IMR-90 (cell line): ENCODE measurements around the gene NOTO. TPM values are rescaled to one million over a fixed set of nuclear protein-coding genes. Genes with fewer than 3 reads are reported as not detected.
A peak's percentile ranks its signal among the peaks of the same experiment; 100 is the strongest.

Experiments used
- ATAC-seq: fragments of 200-7000 bp; cut with Tn5 transposase; 2 replicates; pipeline ENCODE4 v1.9.1; 2020; ENCODE audit warnings: low read depth, mild to moderate bottlenecking, moderate library complexity
- BruUV-seq: library from RNA; stranded (reverse); fragments of 400-500 nt; replicated peaks from 2 replicates; lab custom pipeline; 2021; lab: Mats Ljungman, UMichigan
- CTCF ChIA-PET: fragments of 300-600 bp; formaldehyde crosslinking; extraction: SDS; loops from one replicate; lab custom pipeline; 2021; ENCODE audit warnings: antibody characterized with exemption; lab: Yijun Ruan, JAX
- POLR2A ChIA-PET: fragments of 300-600 bp; sonication (Branson Sonifier 250); formaldehyde crosslinking; loops from one replicate; lab custom pipeline; 2022; ENCODE audit warnings: antibody characterized with exemption; ENCODE audit not compliant: unreplicated experiment; lab: Charles Lee
- DNase-seq: peaks from one replicate; pipeline ENCODE4 v3.0.0; 2013
- H2AFZ ChIP-seq: replicated peaks from 2 replicates; pipeline ENCODE3; 2013; ENCODE audit warnings: low read length, mild to moderate bottlenecking; ENCODE audit not compliant: poor library complexity
- H2AK5ac ChIP-seq: 2 replicates; pipeline ENCODE4 v1.6.1; 2013; ENCODE audit warnings: low read depth, low read length, inconsistent platforms
- H2AK9ac ChIP-seq: replicated peaks from 2 replicates; pipeline ENCODE3; 2013; ENCODE audit warnings: mild to moderate bottlenecking, low read depth, low read length, moderate library complexity; ENCODE audit not compliant: poor library complexity
- H2BK120ac ChIP-seq: 2 replicates; pipeline ENCODE4 v1.6.1; 2013; ENCODE audit warnings: low read depth, low read length, inconsistent platforms
- H2BK15ac ChIP-seq: 3 replicates; pipeline ENCODE4 v1.6.1; 2013; ENCODE audit warnings: low read depth, low read length, inconsistent platforms
- H2BK20ac ChIP-seq: 2 replicates; pipeline ENCODE4 v1.6.1; 2013; ENCODE audit warnings: low read depth, mild to moderate bottlenecking, inconsistent platforms, low read length, moderate library complexity
- H2BK5ac ChIP-seq: 2 replicates; pipeline ENCODE4 v1.6.1; 2013; ENCODE audit warnings: mild to moderate bottlenecking, low read depth, low read length, inconsistent platforms; ENCODE audit not compliant: poor library complexity, severe bottlenecking
- H3K14ac ChIP-seq: replicated peaks from 2 replicates; pipeline ENCODE4 v1.6.1; 2013; ENCODE audit warnings: low read depth, low read length, inconsistent platforms
- H3K18ac ChIP-seq: 2 replicates; pipeline ENCODE4 v1.6.1; 2013; ENCODE audit warnings: low read depth, low read length, control low read depth
- H3K23ac ChIP-seq: 2 replicates; pipeline ENCODE4 v1.6.1; 2013; ENCODE audit warnings: low read depth, low read length, inconsistent platforms
- H3K27ac ChIP-seq: 2 replicates; pipeline ENCODE4 v1.5.1; 2013; ENCODE audit warnings: mild to moderate bottlenecking, control low read depth, low read length; ENCODE audit not compliant: insufficient read depth
- H3K27me3 ChIP-seq: 2 replicates; pipeline ENCODE4 v1.6.1; 2013; ENCODE audit warnings: low read length; ENCODE audit not compliant: control insufficient read depth, insufficient read depth
- H3K36me3 ChIP-seq: 2 replicates; pipeline ENCODE4 v1.6.1; 2013; ENCODE audit warnings: low read length, mixed read lengths; ENCODE audit not compliant: control insufficient read depth, insufficient read depth
- H3K4ac ChIP-seq: 2 replicates; pipeline ENCODE4 v1.6.1; 2013; ENCODE audit warnings: low read depth, low read length, inconsistent platforms
- H3K4me1 ChIP-seq: 2 replicates; pipeline ENCODE4 v1.6.1; 2013; ENCODE audit warnings: low read length, mixed read lengths; ENCODE audit not compliant: control insufficient read depth, insufficient read depth
- H3K4me2 ChIP-seq: 2 replicates; pipeline ENCODE4 v1.6.1; 2013; ENCODE audit warnings: low read depth, mild to moderate bottlenecking, control low read depth, low read length, moderate library complexity
- H3K4me3 ChIP-seq: 2 replicates; pipeline ENCODE4 v1.5.1; 2013; ENCODE audit warnings: low read depth, mild to moderate bottlenecking, control low read depth, low read length, moderate library complexity; ENCODE audit not compliant: insufficient read depth
- H3K56ac ChIP-seq: 2 replicates; pipeline ENCODE4 v1.6.1; 2013; ENCODE audit warnings: low read length, inconsistent platforms; ENCODE audit not compliant: insufficient read depth; ENCODE audit errors: extremely low read depth
- H3K79me1 ChIP-seq, 2 experiments: 2 replicates each; pipeline ENCODE4 v1.6.1; 2013; ENCODE audit warnings: low read length in 2 of 2, inconsistent platforms in 1 of 2, low read depth in 1 of 2
- H3K9ac ChIP-seq: 2 replicates; pipeline ENCODE4 v1.6.1; 2013; ENCODE audit warnings: low read depth, low read length, control low read depth
- H3K9me1 ChIP-seq: 2 replicates; pipeline ENCODE4 v1.6.1; 2013; ENCODE audit warnings: low read length, inconsistent platforms; ENCODE audit not compliant: insufficient read depth
- H3K9me3 ChIP-seq: 2 replicates; pipeline ENCODE4 v1.6.1; 2013; ENCODE audit warnings: low read length; ENCODE audit not compliant: control insufficient read depth, insufficient read depth
- H4K20me1 ChIP-seq: 2 replicates; pipeline ENCODE4 v1.6.1; 2013; ENCODE audit warnings: low read length, inconsistent platforms; ENCODE audit not compliant: insufficient read depth
- H4K5ac ChIP-seq: 2 replicates; pipeline ENCODE4 v1.6.1; 2013; ENCODE audit warnings: mild to moderate bottlenecking, low read depth, low read length, control low read depth
- H4K8ac ChIP-seq, 2 experiments: 2 replicates each; pipeline ENCODE4 v1.6.1; 2013; ENCODE audit warnings: low read depth in 2 of 2, low read length in 2 of 2, control low read depth in 1 of 2, inconsistent platforms in 1 of 2
- H4K91ac ChIP-seq: 2 replicates; pipeline ENCODE4 v1.6.1; 2013; ENCODE audit warnings: low read depth, low read length, inconsistent platforms; ENCODE audit not compliant: insufficient read depth
- BHLHE40 ChIP-seq: fragments of 150-350 bp; IDR thresholded peaks from 2 replicates; pipeline ENCODE4 v1.6.1; 2016; ENCODE audit warnings: mild to moderate bottlenecking, low read depth, low read length
- FOS ChIP-seq: fragments of 150-350 bp; IDR thresholded peaks from 2 replicates; pipeline ENCODE4 v1.6.1; 2016; ENCODE audit warnings: low read depth, low read length
- MAZ ChIP-seq: IDR thresholded peaks from 2 replicates; pipeline ENCODE4 v1.6.1; 2012; ENCODE audit warnings: low read depth, mild to moderate bottlenecking, low read length, improper control_type of control experiment, moderate library complexity, borderline replicate concordance
- MXI1 ChIP-seq: IDR thresholded peaks from 2 replicates; pipeline ENCODE4 v1.6.1; 2012; ENCODE audit warnings: low read depth, mild to moderate bottlenecking, low read length, moderate library complexity, borderline replicate concordance
- POLR2A ChIP-seq: IDR thresholded peaks from 2 replicates; pipeline ENCODE4 v1.6.1; 2012; ENCODE audit warnings: mild to moderate bottlenecking, low read depth, low read length
- USF2 ChIP-seq: fragments of 150-350 bp; IDR thresholded peaks from 2 replicates; pipeline ENCODE4 v1.6.1; 2017; ENCODE audit warnings: mild to moderate bottlenecking, antibody characterized with exemption, low read length, low read depth
- WGBS, 2 experiments: methylation state at CpG; one replicate each; pipeline versions ENCODE4 v1.1.5 to v1.1.7; 2013; ENCODE audit warnings: missing lambda C conversion rate in 2 of 2; ENCODE audit not compliant: insufficient read length in 1 of 2; ENCODE audit errors: extremely low coverage in 2 of 2; 5-methylcytosine and 5-hydroxymethylcytosine counted together
- dilution Hi-C: fragments of 300-500 bp; cut with HindIII; formaldehyde crosslinking; loops from one replicate; pipeline ENCODE4 v1.14.3; 2018; ENCODE audit warnings: low sequenced_read_pairs; ENCODE audit not compliant: unreplicated experiment
- in situ Hi-C: fragments of 300-500 bp; cut with MboI; formaldehyde crosslinking; loops from 3 replicates; pipeline ENCODE4 v1.14.3; 2019; ENCODE audit warnings: low sequenced_read_pairs, inconsistent platforms, mixed read lengths
- intact Hi-C: fragments of 100-400 bp; cut with micrococcal nuclease; formaldehyde crosslinking; loops from 2 replicates; pipeline ENCODE4 v1.10.0; 2022
- polyA plus RNA-seq, 3 experiments: library from polyadenylated mRNA; depleted of rRNA; stranded (reverse); fragments of >200 nt; gene quantifications; 2 replicates each; pipeline ENCODE4 v1.2.3, GENCODE V29; 2012; ENCODE audit warnings: low replicate concordance in 1 of 3
- total RNA-seq: library from RNA; depleted of rRNA; stranded (reverse); fragments of >200 nt; gene quantifications from 2 replicates; pipeline ENCODE4 v1.2.3, GENCODE V29; 2012

NOTO gene
- total and polyA plus RNA-seq, 2 of the 4 experiments (the other 2 are of a cell fraction) = not detected

- no peaks in the 10 kb centered on the region for H3K9me3 ChIP-seq
- peaks cover 9% of the 10 kb centered on the region for H3K9me1 ChIP-seq
- H3K23ac ChIP-seq = peak within 1 kb of the TSS; percentile 91
- peak within 1 kb of the TSS; percentile 86 for H3K4ac ChIP-seq
- H3K4me1 ChIP-seq = peaks cover 5% of the 10 kb centered on the region; the same call in 1 of the 2 replicates
- CTCF ChIA-PET = no interaction called here
- H4K8ac ChIP-seq = peak within 1 kb of the TSS; percentile 87 to 98
- no peaks in the 10 kb centered on the region; the same call in 1 of the 2 replicates for H3K36me3 ChIP-seq
- peak within 1 kb of the TSS; percentile 96 for H2AK9ac ChIP-seq
- H2BK20ac ChIP-seq = no peak within 1 kb of the TSS
- H2AK5ac ChIP-seq = peak within 1 kb of the TSS; percentile 92
- dilution Hi-C loops (no loop called here), in situ Hi-C loops (no loop called here), intact Hi-C loops (loop anchor here (5.0 kb wide), 1 partner anchor 504 kb away; the partner anchor contains the start of gene TPRKB)
- H3K79me1 ChIP-seq = peaks cover 5 to 43% of the 10 kb centered on the region in 2 experiments
- peak within 1 kb of the TSS; percentile 10 for H3K18ac ChIP-seq
- POLR2A ChIA-PET = interaction anchor here (0.6 kb wide), 1 partner anchor 35 kb away, joined by 4 read pairs; no protein-coding TSS in a partner anchor
- H2AFZ ChIP-seq = peak within 1 kb of the TSS; percentile 99
- peak within 1 kb of the TSS; percentile 76 for H2BK5ac ChIP-seq
- DNase-seq (peak; percentile 100), ATAC-seq (peak; percentile 93)
- TF ChIP-seq FOS (peak; percentile 84; the same call in 1 of the 2 replicates), MXI1 (peak; percentile 95; the same call in 1 of the 2 replicates), MAZ (no peak), USF2 (peak; percentile 15; the same call in 1 of the 2 replicates), BHLHE40 (no peak), POLR2A (peak; percentile 46; the same call in 1 of the 2 replicates)
- WGBS, 2 experiments = 0% methylated on average over 16 of the region's 67 CpGs; no CpG with 5 or more reads in 1 of the 2 experiments
- no peak within 1 kb of the TSS; the same call in 2 of the 3 replicates for H2BK15ac ChIP-seq
- H3K27ac ChIP-seq = peak within 1 kb of the TSS; percentile 71
- peak within 1 kb of the TSS; percentile 86 for H4K5ac ChIP-seq
- no peaks in the 10 kb centered on the region for H3K27me3 ChIP-seq
- peak within 1 kb of the TSS; percentile 85 for H3K9ac ChIP-seq
- H4K91ac ChIP-seq = peak within 1 kb of the TSS; percentile 72
- H3K4me3 ChIP-seq = peak within 1 kb of the TSS; percentile 83
- peaks cover 42% of the 10 kb centered on the region for H4K20me1 ChIP-seq
- peak within 1 kb of the TSS; percentile 49 for H3K14ac ChIP-seq
- BruUV-seq = no TSS peak
- H2BK120ac ChIP-seq = peak within 1 kb of the TSS; percentile 50; the same call in 1 of the 2 replicates
- peak within 1 kb of the TSS; percentile 95 for H3K4me2 ChIP-seq
- peak within 1 kb of the TSS; percentile 81; the same call in 1 of the 2 replicates for H3K56ac ChIP-seq
These were observed 31.0 kb downstream of the NOTO start, which contains the start of gene PRADC1 for GRCh38 chr2:73233154-73233931. TSS of gene PRADC1 (minus strand) at chr2:73233239. CDS start at chr2:73233160, 79 bp downstream.
